Measurements from ENCODE around the gene NOXA1.

The NOXA1 gene

DNA sequence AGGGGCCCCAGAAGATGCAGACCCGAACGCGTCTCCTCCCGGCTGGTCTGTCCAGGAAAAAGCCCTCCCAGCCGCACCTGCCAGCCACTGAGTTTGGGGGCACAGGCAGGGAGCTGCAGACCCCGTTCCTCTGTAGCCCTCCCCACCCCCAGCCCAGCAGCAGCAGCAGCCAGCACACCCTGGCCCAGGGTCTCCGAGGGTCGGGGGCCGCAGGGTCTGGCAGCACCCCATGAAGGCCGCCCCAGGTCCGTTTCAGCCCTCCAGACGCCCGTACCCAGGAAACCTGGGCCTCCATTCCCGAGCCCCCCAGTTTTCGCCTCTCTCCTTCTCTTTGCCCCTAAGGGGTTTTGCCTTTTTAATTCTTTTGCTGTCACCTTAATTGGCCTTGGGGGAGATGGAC is 19.9 kb upstream of the NOXA1 start:
- H3K4me3 ChIP-seq (ENCODE audit: low read depth, low read length), result no peak overlapping the region
- no peak for DNase-seq (ENCODE audit: low read depth)
- TF ChIP-seq, protein P1, sequence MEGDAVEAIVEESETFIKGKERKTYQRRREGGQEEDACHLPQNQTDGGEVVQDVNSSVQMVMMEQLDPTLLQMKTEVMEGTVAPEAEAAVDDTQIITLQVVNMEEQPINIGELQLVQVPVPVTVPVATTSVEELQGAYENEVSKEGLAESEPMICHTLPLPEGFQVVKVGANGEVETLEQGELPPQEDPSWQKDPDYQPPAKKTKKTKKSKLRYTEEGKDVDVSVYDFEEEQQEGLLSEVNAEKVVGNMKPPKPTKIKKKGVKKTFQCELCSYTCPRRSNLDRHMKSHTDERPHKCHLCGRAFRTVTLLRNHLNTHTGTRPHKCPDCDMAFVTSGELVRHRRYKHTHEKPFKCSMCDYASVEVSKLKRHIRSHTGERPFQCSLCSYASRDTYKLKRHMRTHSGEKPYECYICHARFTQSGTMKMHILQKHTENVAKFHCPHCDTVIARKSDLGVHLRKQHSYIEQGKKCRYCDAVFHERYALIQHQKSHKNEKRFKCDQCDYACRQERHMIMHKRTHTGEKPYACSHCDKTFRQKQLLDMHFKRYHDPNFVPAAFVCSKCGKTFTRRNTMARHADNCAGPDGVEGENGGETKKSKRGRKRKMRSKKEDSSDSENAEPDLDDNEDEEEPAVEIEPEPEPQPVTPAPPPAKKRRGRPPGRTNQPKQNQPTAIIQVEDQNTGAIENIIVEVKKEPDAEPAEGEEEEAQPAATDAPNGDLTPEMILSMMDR (IDR thresholded peaks at IDR 0.05; ENCODE audit: insufficient read depth, low read depth, low read length, missing control alignments), result no peak

DNA sequence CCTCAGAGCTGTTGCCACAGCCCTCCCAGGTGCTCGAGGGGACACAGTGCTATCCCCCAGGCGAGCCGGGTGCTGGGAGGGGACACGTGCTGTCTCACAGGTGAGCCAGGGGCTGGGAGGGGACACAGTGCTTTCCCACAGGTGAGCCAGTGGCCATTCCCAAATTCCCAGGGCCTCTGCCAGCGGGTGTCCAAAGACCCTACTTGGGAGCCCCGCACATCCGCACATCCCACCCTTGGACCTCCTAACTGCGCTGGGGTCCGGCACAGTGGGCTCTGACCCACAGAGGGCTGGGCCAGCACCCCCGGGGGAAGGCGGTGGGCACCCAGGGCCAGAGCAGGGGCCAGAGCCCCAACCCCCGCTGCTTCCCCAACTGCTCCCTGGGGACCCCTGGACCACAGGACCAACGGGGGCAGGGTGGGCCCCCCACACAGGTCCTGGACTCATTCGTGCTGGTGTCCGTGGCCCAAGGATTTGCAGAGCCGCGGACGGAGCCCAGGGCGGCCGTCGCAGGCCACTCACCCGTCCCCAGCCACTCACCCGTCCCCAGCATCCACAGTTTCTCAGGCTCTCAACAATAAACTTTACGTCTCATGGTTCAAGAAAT is 18.1 kb upstream of the NOXA1 start:
- DNase-seq (ENCODE audit: low read depth), result no peak
- no peak overlapping the region for H3K4me3 ChIP-seq (ENCODE audit: low read depth, low read length)
- TF ChIP-seq, protein P1 (IDR thresholded peaks at IDR 0.05; ENCODE audit: insufficient read depth, low read depth, low read length, missing control alignments), result no peak

DNA sequence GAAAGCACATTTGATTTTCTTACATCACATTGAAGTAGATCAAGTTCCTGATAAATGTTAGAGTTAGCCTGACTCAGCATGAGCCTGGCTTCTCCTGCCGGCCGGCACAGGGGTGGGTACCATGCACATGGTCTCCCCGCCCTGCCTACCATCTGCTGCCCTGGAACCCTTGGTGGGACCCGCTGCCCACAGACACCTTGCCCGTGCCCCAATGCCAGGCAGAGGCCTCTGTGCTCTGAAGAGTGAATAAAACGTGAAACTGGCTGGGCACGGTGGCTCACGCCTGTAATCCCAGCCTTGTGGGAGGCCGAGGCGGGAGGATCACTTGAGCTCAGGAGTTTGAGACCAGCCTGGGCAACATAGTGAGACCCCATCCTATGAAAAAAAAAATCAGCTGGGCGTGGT is 17.5 kb upstream of the NOXA1 start:
- TF ChIP-seq, protein P1 (IDR thresholded peaks at IDR 0.05; ENCODE audit: insufficient read depth, low read depth, low read length, missing control alignments), result no peak
- DNase-seq (ENCODE audit: low read depth), result no peak
- no peak overlapping the region for H3K4me3 ChIP-seq (ENCODE audit: low read depth, low read length)

- TF ChIP-seq, protein P1 (IDR thresholded peaks at IDR 0.05; ENCODE audit: insufficient read depth, low read depth, low read length, missing control alignments), result no peak
- no peak for DNase-seq (ENCODE audit: low read depth)
- no peak overlapping the region for H3K4me3 ChIP-seq (ENCODE audit: low read depth, low read length)
Measured at GRCh38 chr9:137406085-137406760, 17.0 kb upstream of the NOXA1 start.

DNA sequence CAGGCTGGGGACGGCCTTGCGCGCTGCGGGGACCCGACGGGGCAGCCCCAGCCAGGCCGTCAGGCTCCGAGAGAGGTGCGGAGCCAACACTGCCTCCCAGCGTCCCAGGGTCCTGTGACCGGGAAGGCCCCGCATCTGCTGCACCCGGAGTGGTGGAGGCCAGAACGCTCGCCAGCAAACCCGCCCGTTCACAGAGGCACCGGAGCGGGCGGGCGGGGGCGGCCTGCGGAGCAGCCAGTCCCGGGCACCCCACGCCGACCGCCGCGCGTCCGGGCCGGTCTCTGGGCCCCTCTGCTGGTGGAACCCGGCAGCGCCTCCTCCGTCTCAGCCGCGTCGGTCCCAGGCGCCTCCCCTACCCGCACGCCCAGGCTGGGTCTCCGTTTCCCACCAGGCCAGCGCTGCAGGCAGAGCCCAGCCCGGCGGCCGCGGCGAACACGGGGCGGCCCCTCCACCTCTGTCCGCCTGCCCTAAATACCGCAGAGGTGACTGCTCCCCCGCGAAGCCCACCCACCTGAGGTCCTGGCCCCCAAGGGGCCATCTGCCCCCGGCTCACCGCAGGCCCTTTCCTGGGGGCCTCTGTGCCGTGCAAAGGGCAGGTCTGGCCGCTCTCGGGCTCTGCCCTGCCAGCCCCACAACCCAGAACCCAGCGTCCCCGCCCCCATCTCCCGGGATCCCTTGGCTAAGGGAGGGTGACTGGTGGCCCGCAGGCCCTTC is 16.2 kb upstream of the NOXA1 start:
- peak; percentile 61 for DNase-seq (ENCODE audit: low read depth)
- H3K4me3 ChIP-seq (ENCODE audit: low read depth, low read length), result no peak overlapping the region
- TF ChIP-seq, protein P1 (IDR thresholded peaks at IDR 0.05; ENCODE audit: insufficient read depth, low read depth, low read length, missing control alignments), result peak; percentile 63

- no peak overlapping the region for H3K4me3 ChIP-seq (ENCODE audit: low read depth, low read length)
- DNase-seq (ENCODE audit: low read depth), result peak; percentile 34
- TF ChIP-seq, protein P1 (IDR thresholded peaks at IDR 0.05; ENCODE audit: insufficient read depth, low read depth, low read length, missing control alignments), result no peak
Measured at GRCh38 chr9:137407590-137408300, 15.4 kb upstream of the NOXA1 start.
